Adrenal gland (tissue), 12 donors: ENCODE results near the gene KYAT1. TPM values are rescaled to one million over a fixed set of nuclear protein-coding genes. Genes with fewer than 3 reads are reported as not detected.
"Not testable (repeated sequence)": the region's sequence is repeated elsewhere in the genome, so short reads cannot be mapped to it uniquely, and the experiment has no call there.

Experiments used
- DNase-seq, 7 donors: peaks; one replicate each; pipeline ENCODE4 v3.0.0-alpha.2; 2019 to 2020
- H3K27ac ChIP-seq, 5 donors: fragments of 200-600 bp; sonication (generic) in 4 of 5; 1 replicate in 3 of 5; 2 replicates in 2 of 5; pipeline versions ENCODE4 v1.5.1 to v1.8.0; 2016 to 2020; ENCODE audit warnings: mild to moderate bottlenecking in 1 of 5
- H3K27me3 ChIP-seq: fragments of 200-600 bp; 2 replicates; pipeline ENCODE4 v1.8.0; 2021
- H3K36me3 ChIP-seq, 2 donors: fragments of 200-600 bp; replicated peaks in 1 of 2; 1 replicate in 1 of 2; 2 replicates in 1 of 2; pipeline versions ENCODE4 v1.5.1 to v1.8.0; 2018 to 2022
- H3K4me1 ChIP-seq, 2 donors: fragments of 200-600 bp; replicated peaks in 1 of 2; 1 replicate in 1 of 2; 2 replicates in 1 of 2; pipeline versions ENCODE4 v1.5.1 to v1.8.0; 2018 to 2021
- H3K4me3 ChIP-seq, 4 donors: fragments of 200-600 bp; sonication (generic) in 3 of 4; one replicate each; pipeline ENCODE4 v1.5.1; 2016 to 2018
- H3K9me3 ChIP-seq, 3 donors: fragments of 200-600 bp; sonication (generic) in 1 of 3; replicated peaks in 1 of 3; 1 replicate in 2 of 3; 2 replicates in 1 of 3; pipeline versions ENCODE4 v1.5.1 to v1.8.0; 2016 to 2021
- CTCF ChIP-seq, 6 experiments: fragments of 450-650 bp in 4 of 6; fragments of 200-600 bp in 2 of 6; sonication (generic) in 1 of 6; IDR thresholded peaks; 1 replicate in 5 of 6; 2 replicates in 1 of 6; pipeline versions ENCODE4 v1.5.1 to v1.8.0; 2016 to 2021; ENCODE audit warnings: antibody characterized with exemption in 6 of 6, mild to moderate bottlenecking in 2 of 6, moderate library complexity in 1 of 6
- POLR2A ChIP-seq, 2 donors: fragments of 450-650 bp; IDR thresholded peaks; one replicate each; pipeline ENCODE4 v1.6.1; 2017; ENCODE audit warnings: antibody characterized with exemption in 2 of 2, mild to moderate bottlenecking in 2 of 2, moderate library complexity in 1 of 2
- WGBS, 4 donors: extraction: QIAGEN DNeasy Blood & Tissue Kit in 2 of 4; methylation state at CpG; one replicate each; pipeline versions ENCODE4 v1.1.5 to v1.1.7; 2013 to 2017; 5-methylcytosine and 5-hydroxymethylcytosine counted together
- intact Hi-C, 2 donors: fragments of 100-400 bp; cut with DNase I; formaldehyde crosslinking; loops; one replicate each; pipeline versions ENCODE4 v1.14.1 to v1.15.0; 2022 to 2023
- polyA plus RNA-seq, 3 donors: library from polyadenylated mRNA; stranded (reverse); fragments of 200-250 nt in 2 of 3; fragments of 350-450 nt in 1 of 3; fragmentation: Illumina TruSeq in 1 of 3; extraction: RNeasy Lipid Tissue Mini Kit (QIAGEN cat#74804) in 1 of 3; gene quantifications; one replicate each; pipeline ENCODE4 v1.2.3, GENCODE V29; 2013 to 2014
- total RNA-seq, 9 donors: library from RNA; depleted of rRNA in 4 of 9; stranded (reverse); fragments of >200 nt in 4 of 9; fragments of 120-200 nt in 1 of 9; fragmentation: NEBNext Ultra II Directional in 1 of 9; extraction: Animal tissue kit (Norgen Biotek cat#: 25700) in 1 of 9; gene quantifications; one replicate each; pipeline versions ENCODE4 v1.1.0 to v1.2.4, GENCODE V29; 2013 to 2023
- donor health status: healthy with polysubstance abuse.
- donor health status: Bipolar disorder and iron deficiency.
- donor health status: DM: yes; HTN: yes; CAD: no.
- donor health status: DM: no; HTN: no; CAD: no.
- donor health status: DM: no; HTN: no; CAD: no.
- donor health status: DM: yes; HTN: yes; CAD: no.

The KYAT1 gene
- total and polyA plus RNA-seq, 12 donors = 3.5 to 10.3 (median 7.2) TPM

GRCh38 chr9:128862401-128862851, 19.3 kb downstream of the KYAT1 start:
- H3K4me3 ChIP-seq = no peak overlapping the region
- 65 to 100% (median 85%) methylated on average over 2 to 6 of the region's 6 CpGs for WGBS, 4 donors
- no peak overlapping the region for H3K27ac ChIP-seq
- intact Hi-C loops = loop anchor here (2.0 to 5.0 kb wide), 2 partner anchors 64 to 65 kb away; no protein-coding TSS in a partner anchor
- no peaks in the 10 kb centered on the region for H3K36me3 ChIP-seq
- no peaks in the 10 kb centered on the region for H3K4me1 ChIP-seq
- no peaks in the 10 kb centered on the region for H3K27me3 ChIP-seq
- TF ChIP-seq POLR2A (IDR thresholded peaks at IDR 0.05) = no peak
- TF ChIP-seq CTCF (IDR thresholded peaks at IDR 0.05) = no peak
- no peaks in the 10 kb centered on the region for H3K9me3 ChIP-seq
- DNase-seq = no peak

GRCh38 chr9:128861501-128861900, 20.2 kb downstream of the KYAT1 start:
- Histone ChIP-seq H3K36me3 (no peaks in the 10 kb centered on the region), H3K4me3 (no peak overlapping the region), H3K27ac (no peak overlapping the region), H3K27me3 (no peaks in the 10 kb centered on the region), H3K9me3 (no peaks in the 10 kb centered on the region), H3K4me1 (no peaks in the 10 kb centered on the region)
- intact Hi-C loops = loop anchor here in 1 of 2 donors (5.0 kb wide), 1 partner anchor 66 kb away; no protein-coding TSS in a partner anchor
- WGBS, 4 donors = 78 to 97% (median 88%) methylated on average over 4 to 6 of the region's 6 CpGs
- TF ChIP-seq CTCF (IDR thresholded peaks at IDR 0.05) = no peak
- TF ChIP-seq POLR2A (IDR thresholded peaks at IDR 0.05) = no peak
- no peak for DNase-seq

- 87 to 96% (median 90%) methylated on average over 5 of the region's 5 CpGs for WGBS, 4 donors
- intact Hi-C loops = loop anchor here in 1 of 2 donors (5.0 kb wide), 1 partner anchor 66 kb away; no protein-coding TSS in a partner anchor
- Histone ChIP-seq H3K27me3 (no peaks in the 10 kb centered on the region), H3K4me1 (no peaks in the 10 kb centered on the region), H3K36me3 (no peaks in the 10 kb centered on the region), H3K27ac (no peak overlapping the region), H3K9me3 (no peaks in the 10 kb centered on the region), H3K4me3 (no peak overlapping the region)
- TF ChIP-seq CTCF (IDR thresholded peaks at IDR 0.05) (no peak), POLR2A (IDR thresholded peaks at IDR 0.05) (no peak)
- no peak for DNase-seq
These were observed 20.8 kb downstream of the KYAT1 start for GRCh38 chr9:128860937-128861336.

GRCh38 chr9:128858476-128858875, 23.3 kb downstream of the KYAT1 start:
- 90 to 98% (median 96%) methylated on average over 7 of the region's 7 CpGs for WGBS, 4 donors
- H3K9me3 ChIP-seq, H3K4me3 ChIP-seq, DNase-seq, H3K4me1 ChIP-seq, H3K36me3 ChIP-seq, H3K27ac ChIP-seq, H3K27me3 ChIP-seq, intact Hi-C loops: not testable (repeated sequence)

- H3K27me3 ChIP-seq, intact Hi-C loops, H3K27ac ChIP-seq, H3K9me3 ChIP-seq, H3K4me3 ChIP-seq, DNase-seq, H3K4me1 ChIP-seq, H3K36me3 ChIP-seq: not testable (repeated sequence)
- 90 to 96% (median 95%) methylated on average over 6 of the region's 6 CpGs for WGBS, 4 donors
These were observed 27.3 kb downstream of the KYAT1 start for GRCh38 chr9:128854454-128854853.

- H3K4me1 ChIP-seq, H3K27me3 ChIP-seq, H3K4me3 ChIP-seq, H3K27ac ChIP-seq, DNase-seq, H3K9me3 ChIP-seq, intact Hi-C loops, H3K36me3 ChIP-seq: not testable (repeated sequence)
- WGBS, 4 donors = 78 to 85% (median 81%) methylated on average over 2 of the region's 2 CpGs
These were observed 29.1 kb downstream of the KYAT1 start for GRCh38 chr9:128852646-128853045.
